NCI-H510A treated with DMSO at 0.1 percent for 48 hours (cell line): ENCODE data around the gene NFIB.
A peak's percentile ranks its signal among the peaks of the same experiment; 100 is the strongest.

Experiments used
- DNase-seq: peaks from one replicate; lab custom pipeline; 2025; lab: John Stamatoyannopoulos, UW

The NFIB gene

GRCh38 chr9:14066831-14067230, 247.1 kb downstream of the NFIB start:
- DNase-seq, result no peak

GRCh38 chr9:14066032-14066431, 247.9 kb downstream of the NFIB start:
- no peak for DNase-seq

GRCh38 chr9:14064940-14065339, 249.0 kb downstream of the NFIB start:
- DNase-seq, result no peak

GRCh38 chr9:14063756-14064155, 250.2 kb downstream of the NFIB start:
- no peak for DNase-seq

- DNase-seq, result peak; percentile 75
These were observed 251.2 kb downstream of the NFIB start for GRCh38 chr9:14062586-14063221.

- no peak for DNase-seq
These were observed 251.9 kb downstream of the NFIB start for GRCh38 chr9:14061936-14062585.

GRCh38 chr9:14058325-14058688, 255.6 kb downstream of the NFIB start:
- no peak for DNase-seq

GRCh38 chr9:14057368-14058324, 256.3 kb downstream of the NFIB start:
- peak; percentile 34 for DNase-seq

- DNase-seq, result no peak
These were observed 257.6 kb downstream of the NFIB start for GRCh38 chr9:14056316-14056861.

- no peak for DNase-seq
These were observed 259.8 kb downstream of the NFIB start for GRCh38 chr9:14054096-14054495.

GRCh38 chr9:14052359-14052758, 261.6 kb downstream of the NFIB start:
- DNase-seq, result no peak

GRCh38 chr9:14051419-14051818, 262.5 kb downstream of the NFIB start:
- no peak for DNase-seq

GRCh38 chr9:14043483-14043882, 270.5 kb downstream of the NFIB start:
- DNase-seq, result no peak

- DNase-seq, result no peak
These were observed 276.6 kb downstream of the NFIB start for GRCh38 chr9:14037331-14037730.

GRCh38 chr9:14033067-14033466, 280.9 kb downstream of the NFIB start:
- no peak for DNase-seq
